HCT116 (cell line): ENCODE measurements around the gene RCVRN. TPM values are rescaled to one million over a fixed set of nuclear protein-coding genes. Genes with fewer than 3 reads are reported as not detected.

ENCODE experiments used
- ATAC-seq: fragments of 200-7000 bp; cut with Tn5 transposase; 2 replicates; pipeline ENCODE4 v1.9.1; 2020; ENCODE audit warnings: mild to moderate bottlenecking, moderate library complexity
- BruUV-seq: library from RNA; stranded (reverse); fragments of 400-500 nt; replicated peaks from 2 replicates; lab custom pipeline; 2021; lab: Mats Ljungman, UMichigan
- CTCF ChIA-PET: fragments of 300-600 bp; sonication (Branson Sonifier 250); formaldehyde crosslinking; loops from one replicate; lab custom pipeline; 2021; ENCODE audit warnings: antibody characterized with exemption; lab: Charles Lee
- POLR2A ChIA-PET: fragments of 300-600, 350-600 bp; sonication (Branson Sonifier 250); formaldehyde crosslinking; loops from one replicate; lab custom pipeline; 2021; ENCODE audit warnings: antibody characterized with exemption; lab: Charles Lee
- RAD21 ChIA-PET, 2 experiments: fragments of 300-600 bp; sonication (Branson Sonifier 250); formaldehyde crosslinking; loops; one replicate each; lab custom pipeline; 2023; ENCODE audit warnings: low total read pairs in 2 of 2; ENCODE audit not compliant: uncharacterized antibody in 2 of 2, unreplicated experiment in 2 of 2, low non-redundant PET in 1 of 2; lab: Charles Lee
- DNase-seq: peaks from one replicate; pipeline ENCODE4 v3.0.0-alpha.2; 2010; ENCODE audit warnings: low read depth, low spot score
- H2AFZ ChIP-seq: fragments of 200-600 bp; shearing (Covaris generic), sonication (generic); 2 replicates; pipeline ENCODE4 v1.6.1; 2017; ENCODE audit warnings: low read depth, mixed run types, mixed read lengths, antibody characterized with exemption, low read length; ENCODE audit not compliant: poor library complexity, severe bottlenecking
- H3K27ac ChIP-seq: 2 replicates; pipeline ENCODE4 v1.5.1; 2012; ENCODE audit warnings: low read depth, low read length
- H3K27me3 ChIP-seq: fragments of 200-600 bp; sonication (generic); 2 replicates; pipeline ENCODE4 v1.6.1; 2016; ENCODE audit warnings: mixed run types, low read length, mixed read lengths; ENCODE audit not compliant: insufficient read depth
- H3K36me3 ChIP-seq, 2 experiments: fragments of 200-500 bp in 1 of 2; fragments of 200-600 bp in 1 of 2; sonication (Bioruptor generic) in 1 of 2; sonication (generic) in 1 of 2; 2 replicates each; pipeline versions ENCODE4 v1.5.1 to v1.6.1; 2014 to 2016; ENCODE audit warnings: low read length in 2 of 2, inconsistent platforms in 1 of 2, mixed read lengths in 1 of 2, mixed run types in 1 of 2; ENCODE audit not compliant: insufficient read depth in 2 of 2, control insufficient read depth in 1 of 2
- H3K4me1 ChIP-seq, 2 experiments: fragments of 200-600 bp in 1 of 2; sonication (generic) in 1 of 2; 2 replicates each; pipeline versions ENCODE4 v1.5.1 to v1.6.1; 2012 to 2017; ENCODE audit warnings: low read length in 2 of 2, inconsistent platforms in 1 of 2, mild to moderate bottlenecking in 1 of 2, mixed read lengths in 1 of 2, mixed run types in 1 of 2, moderate library complexity in 1 of 2; ENCODE audit not compliant: insufficient read depth in 2 of 2, control insufficient read depth in 1 of 2
- H3K4me2 ChIP-seq: fragments of 200-600 bp; sonication (generic); 2 replicates; pipeline ENCODE4 v1.6.1; 2017; ENCODE audit warnings: mixed run types, low read length, mixed read lengths
- H3K4me3 ChIP-seq, 2 experiments: fragments of 200-600 bp in 1 of 2; sonication (generic) in 1 of 2; replicated peaks in 1 of 2; 2 replicates each; pipeline ENCODE4 v1.5.1; 2011 to 2016; ENCODE audit warnings: low read length in 2 of 2, control low read depth in 1 of 2, low read depth in 1 of 2, mild to moderate bottlenecking in 1 of 2, mixed read lengths in 1 of 2, mixed run types in 1 of 2
- H3K79me2 ChIP-seq: fragments of 200-600 bp; sonication (generic); 2 replicates; pipeline ENCODE4 v1.6.1; 2017; ENCODE audit warnings: mild to moderate bottlenecking, mixed run types, low read length, moderate library complexity, mixed read lengths; ENCODE audit not compliant: insufficient read depth
- H3K9ac ChIP-seq: fragments of 200-600 bp; sonication (generic); 2 replicates; pipeline ENCODE4 v1.6.1; 2016; ENCODE audit warnings: low read length, mixed read lengths
- H3K9me2 ChIP-seq: fragments of 200-600 bp; sonication (generic), shearing (Covaris generic); 2 replicates; pipeline ENCODE4 v1.6.1; 2017; ENCODE audit warnings: mixed run types, mild to moderate bottlenecking, moderate library complexity; ENCODE audit not compliant: insufficient read depth
- H3K9me3 ChIP-seq, 2 experiments: fragments of 200-500 bp in 1 of 2; fragments of 200-600 bp in 1 of 2; sonication (Bioruptor generic) in 1 of 2; sonication (generic) in 1 of 2; 2 replicates each; pipeline ENCODE4 v1.6.1; 2014 to 2017; ENCODE audit warnings: low read length in 2 of 2, mixed read lengths in 2 of 2, inconsistent platforms in 1 of 2, low read depth in 1 of 2, mild to moderate bottlenecking in 1 of 2, mixed run types in 1 of 2, moderate library complexity in 1 of 2; ENCODE audit not compliant: control insufficient read depth in 1 of 2, insufficient read depth in 1 of 2
- H4K20me1 ChIP-seq: fragments of 200-600 bp; sonication (generic), shearing (Covaris generic); 2 replicates; pipeline ENCODE4 v1.6.1; 2017; ENCODE audit warnings: mixed run types, mild to moderate bottlenecking, moderate library complexity; ENCODE audit not compliant: insufficient read depth
- EGR1 ChIP-seq: IDR thresholded peaks from 2 replicates; pipeline ENCODE4 v1.6.1; 2012; ENCODE audit warnings: low read depth
- ELF1 ChIP-seq: IDR thresholded peaks from 2 replicates; pipeline ENCODE4 v1.6.1; 2012; ENCODE audit warnings: low read depth, borderline replicate concordance
- POLR2A ChIP-seq: IDR thresholded peaks from 2 replicates; pipeline ENCODE4 v1.7.0; 2011; ENCODE audit warnings: borderline replicate concordance; ENCODE audit not compliant: insufficient read depth, insufficient read length; ENCODE audit errors: extremely low read depth
- POLR2AphosphoS5 ChIP-seq: IDR thresholded peaks from 2 replicates; pipeline ENCODE4 v1.6.1; 2011; ENCODE audit warnings: mild to moderate bottlenecking, low read depth, low read length, moderate library complexity
- RAD21 ChIP-seq: IDR thresholded peaks from 2 replicates; pipeline ENCODE4 v1.6.1; 2012; ENCODE audit warnings: low read depth, mild to moderate bottlenecking
- SIN3A ChIP-seq: IDR thresholded peaks from 2 replicates; pipeline ENCODE4 v1.6.1; 2012; ENCODE audit warnings: low read depth
- TCF7L2 ChIP-seq: IDR thresholded peaks from 2 replicates; pipeline ENCODE4 v1.7.0; 2011; ENCODE audit warnings: borderline replicate concordance, inconsistent platforms; ENCODE audit not compliant: insufficient read depth, insufficient read length; ENCODE audit errors: extremely low read depth
- YY1 ChIP-seq: IDR thresholded peaks from 2 replicates; pipeline ENCODE4 v1.6.1; 2011; ENCODE audit warnings: low read length, low read depth, moderate library complexity, mild to moderate bottlenecking; ENCODE audit not compliant: insufficient replicate concordance; ENCODE audit errors: extremely low read depth
- intact Hi-C: fragments of 100-400 bp; cut with micrococcal nuclease; formaldehyde crosslinking; loops from 2 replicates; pipeline ENCODE4 v1.10.0; 2022
- total RNA-seq: library from RNA; stranded (reverse); gene quantifications from one replicate; pipeline ENCODE4 v1.2.1, GENCODE V29; 2021; ENCODE audit not compliant: unreplicated experiment
- TF ChIP-seq, protein P1 (sequence below): IDR thresholded peaks from 2 replicates; pipeline ENCODE4 v1.6.1; 2012
- TF ChIP-seq, protein P2 (sequence below): IDR thresholded peaks from 2 replicates; pipeline ENCODE4 v1.6.1; 2011; ENCODE audit warnings: mild to moderate bottlenecking, low read length, moderate library complexity; ENCODE audit not compliant: insufficient replicate concordance; ENCODE audit errors: extremely low read depth

Gene RCVRN
- total RNA-seq, 1 experiment from 2014 or later: not detected

- no peak overlapping the region for H3K27ac ChIP-seq
- no peaks in the 10 kb centered on the region for H3K79me2 ChIP-seq
- no peaks in the 10 kb centered on the region for H4K20me1 ChIP-seq
- CTCF ChIA-PET: interaction anchor here (1.0 to 1.2 kb wide), 3 partner anchors 8 to 13 kb away, joined by 3 read pairs; no protein-coding TSS in a partner anchor
- H3K4me2 ChIP-seq: no peak overlapping the region
- RAD21 ChIA-PET: no interaction called here
- peaks cover 4 to 7% of the 10 kb centered on the region in 2 experiments; a peak in 3 of 4 replicates for H3K4me1 ChIP-seq
- POLR2A ChIA-PET: no interaction called here
- H2AFZ ChIP-seq: no peak overlapping the region
- no peak overlapping the region for H3K4me3 ChIP-seq
- no TSS peak for BruUV-seq
- intact Hi-C loops: no loop called here
- peaks cover 7% of the 10 kb centered on the region; the same call in 1 of the 2 replicates for H3K27me3 ChIP-seq
- no peaks in the 10 kb centered on the region for H3K36me3 ChIP-seq
- no peak for TF ChIP-seq ELF1
- no peak for TF ChIP-seq EGR1
- TF ChIP-seq TCF7L2: no peak
- TF ChIP-seq SIN3A: no peak
- TF ChIP-seq POLR2AphosphoS5: no peak
- TF ChIP-seq POLR2A: no peak
- no peak for TF ChIP-seq YY1
- TF ChIP-seq, protein P1, sequence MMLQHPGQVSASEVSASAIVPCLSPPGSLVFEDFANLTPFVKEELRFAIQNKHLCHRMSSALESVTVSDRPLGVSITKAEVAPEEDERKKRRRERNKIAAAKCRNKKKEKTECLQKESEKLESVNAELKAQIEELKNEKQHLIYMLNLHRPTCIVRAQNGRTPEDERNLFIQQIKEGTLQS: no peak
- TF ChIP-seq RAD21: no peak
- TF ChIP-seq, protein P2, sequence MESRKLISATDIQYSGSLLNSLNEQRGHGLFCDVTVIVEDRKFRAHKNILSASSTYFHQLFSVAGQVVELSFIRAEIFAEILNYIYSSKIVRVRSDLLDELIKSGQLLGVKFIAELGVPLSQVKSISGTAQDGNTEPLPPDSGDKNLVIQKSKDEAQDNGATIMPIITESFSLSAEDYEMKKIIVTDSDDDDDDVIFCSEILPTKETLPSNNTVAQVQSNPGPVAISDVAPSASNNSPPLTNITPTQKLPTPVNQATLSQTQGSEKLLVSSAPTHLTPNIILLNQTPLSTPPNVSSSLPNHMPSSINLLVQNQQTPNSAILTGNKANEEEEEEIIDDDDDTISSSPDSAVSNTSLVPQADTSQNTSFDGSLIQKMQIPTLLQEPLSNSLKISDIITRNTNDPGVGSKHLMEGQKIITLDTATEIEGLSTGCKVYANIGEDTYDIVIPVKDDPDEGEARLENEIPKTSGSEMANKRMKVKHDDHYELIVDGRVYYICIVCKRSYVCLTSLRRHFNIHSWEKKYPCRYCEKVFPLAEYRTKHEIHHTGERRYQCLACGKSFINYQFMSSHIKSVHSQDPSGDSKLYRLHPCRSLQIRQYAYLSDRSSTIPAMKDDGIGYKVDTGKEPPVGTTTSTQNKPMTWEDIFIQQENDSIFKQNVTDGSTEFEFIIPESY: no peak
- DNase-seq (no peak), ATAC-seq (no peak)
- H3K9me2 ChIP-seq: no peaks in the 10 kb centered on the region
- no peak overlapping the region for H3K9ac ChIP-seq
- no peaks in the 10 kb centered on the region for H3K9me3 ChIP-seq
Measured at GRCh38 chr17:9900784-9901183, 4.3 kb downstream of the RCVRN start.
